Activated T-helper 17 cell treated with anti-CD3 and anti-CD28 coated beads, Interleukin-2, amount 50 U/mL, for 72 hours (primary cell): ENCODE results near the gene SGCD. TPM values are rescaled to one million over a fixed set of nuclear protein-coding genes. Genes with fewer than 3 reads are reported as not detected.

Source experiments
- ATAC-seq: fragments of 150-1000 bp; cut with Tn5 transposase; replicated peaks from 2 replicates; pipeline ENCODE4 v1.10.0; 2021; ENCODE audit warnings: mild to moderate bottlenecking, moderate library complexity
- H3K27ac Mint-ChIP-seq: one replicate; pipeline ENCODE4 v1.8.0; 2022; ENCODE audit warnings: mixed read lengths
- H3K27me3 Mint-ChIP-seq: one replicate; pipeline ENCODE4 v1.8.0; 2022; ENCODE audit warnings: mixed read lengths
- H3K36me3 Mint-ChIP-seq: one replicate; pipeline ENCODE4 v1.8.0; 2022; ENCODE audit warnings: low read depth, mild to moderate bottlenecking, mixed read lengths
- H3K4me1 Mint-ChIP-seq: one replicate; pipeline ENCODE4 v1.8.0; 2022; ENCODE audit warnings: mixed read lengths
- H3K4me3 Mint-ChIP-seq: one replicate; pipeline ENCODE4 v1.8.0; 2022; ENCODE audit warnings: mild to moderate bottlenecking, mixed read lengths
- H3K9me3 Mint-ChIP-seq: one replicate; pipeline ENCODE4 v1.8.0; 2022; ENCODE audit warnings: mixed read lengths
- total RNA-seq, 2 donors: library from RNA; stranded (reverse); gene quantifications; one replicate each; pipeline ENCODE4 v1.2.3, GENCODE V29; 2022

SGCD gene
- total RNA-seq, 2 donors from 2014 or later, result not detected

DNA sequence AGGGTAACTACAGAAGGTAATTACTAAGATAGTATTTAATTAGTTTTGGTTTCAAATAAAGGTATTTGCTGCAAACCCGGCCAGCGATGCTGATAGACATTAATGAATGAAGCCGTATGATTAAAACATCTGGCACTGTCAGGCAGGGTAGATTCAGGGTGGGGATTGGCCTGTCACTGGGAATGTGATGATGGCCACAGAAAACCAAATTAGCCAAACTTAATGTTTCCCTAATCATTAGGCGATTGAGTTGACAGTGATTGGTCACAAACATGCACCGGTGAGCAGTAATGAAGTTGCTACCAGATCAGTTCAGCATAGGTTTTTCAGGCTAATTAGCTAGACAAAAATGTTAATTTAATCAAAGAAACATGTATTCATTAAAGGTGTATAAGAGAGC is 107.5 kb downstream of the SGCD start:
- H3K9me3 Mint-ChIP-seq, result no peaks in the 10 kb centered on the region
- no peaks in the 10 kb centered on the region for H3K36me3 Mint-ChIP-seq
- H3K27me3 Mint-ChIP-seq, result peaks cover 14% of the 10 kb centered on the region
- no peak overlapping the region for H3K4me3 Mint-ChIP-seq
- no peaks in the 10 kb centered on the region for H3K4me1 Mint-ChIP-seq
- no peak for ATAC-seq
- no peak overlapping the region for H3K27ac Mint-ChIP-seq

DNA sequence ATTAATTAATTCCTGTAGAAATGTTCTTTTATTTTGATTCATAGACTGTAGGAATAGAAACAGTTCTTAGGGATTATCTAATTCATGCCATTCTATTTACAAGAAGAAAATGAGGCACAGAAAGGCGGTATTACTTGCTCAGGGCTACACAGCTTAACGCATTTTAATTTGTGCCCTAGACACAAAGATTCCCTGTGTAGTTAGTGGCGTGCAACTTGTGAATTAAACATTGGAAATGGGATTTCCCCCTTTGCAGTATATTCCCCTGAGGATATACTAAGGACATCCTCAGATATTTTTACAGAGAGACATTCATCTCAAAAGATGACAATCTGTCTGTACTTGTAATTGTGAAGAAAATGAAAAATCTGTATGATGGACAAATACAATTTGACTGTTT is 108.1 kb downstream of the SGCD start:
- H3K9me3 Mint-ChIP-seq, result no peaks in the 10 kb centered on the region
- ATAC-seq, result no peak
- H3K4me3 Mint-ChIP-seq, result no peak overlapping the region
- peaks cover 18% of the 10 kb centered on the region for H3K27me3 Mint-ChIP-seq
- H3K27ac Mint-ChIP-seq, result no peak overlapping the region
- no peaks in the 10 kb centered on the region for H3K36me3 Mint-ChIP-seq
- H3K4me1 Mint-ChIP-seq, result no peaks in the 10 kb centered on the region

DNA sequence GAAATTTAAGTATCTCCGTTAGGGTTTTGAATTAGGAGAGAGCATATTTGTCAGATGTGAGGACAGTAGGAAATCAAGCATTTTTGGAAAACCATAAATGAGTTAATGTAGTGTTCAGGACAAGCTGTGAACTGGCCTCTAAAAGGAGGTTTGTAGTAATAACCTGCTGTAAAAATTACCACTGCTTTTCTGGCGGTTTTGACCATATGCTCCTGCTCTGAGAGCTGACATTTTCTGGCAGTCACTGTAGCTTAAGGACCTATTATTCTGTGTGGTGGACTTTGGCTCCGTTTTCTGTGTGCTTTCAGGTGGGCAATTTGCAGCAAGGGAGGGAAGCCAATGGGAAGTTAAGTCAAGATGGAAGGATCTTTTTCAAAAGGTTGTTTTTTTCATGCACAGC is 111.1 kb downstream of the SGCD start:
- no peak overlapping the region for H3K4me3 Mint-ChIP-seq
- H3K36me3 Mint-ChIP-seq, result no peaks in the 10 kb centered on the region
- H3K27me3 Mint-ChIP-seq, result peaks cover 7% of the 10 kb centered on the region
- no peaks in the 10 kb centered on the region for H3K9me3 Mint-ChIP-seq
- no peaks in the 10 kb centered on the region for H3K4me1 Mint-ChIP-seq
- ATAC-seq, result no peak
- H3K27ac Mint-ChIP-seq, result no peak overlapping the region

DNA sequence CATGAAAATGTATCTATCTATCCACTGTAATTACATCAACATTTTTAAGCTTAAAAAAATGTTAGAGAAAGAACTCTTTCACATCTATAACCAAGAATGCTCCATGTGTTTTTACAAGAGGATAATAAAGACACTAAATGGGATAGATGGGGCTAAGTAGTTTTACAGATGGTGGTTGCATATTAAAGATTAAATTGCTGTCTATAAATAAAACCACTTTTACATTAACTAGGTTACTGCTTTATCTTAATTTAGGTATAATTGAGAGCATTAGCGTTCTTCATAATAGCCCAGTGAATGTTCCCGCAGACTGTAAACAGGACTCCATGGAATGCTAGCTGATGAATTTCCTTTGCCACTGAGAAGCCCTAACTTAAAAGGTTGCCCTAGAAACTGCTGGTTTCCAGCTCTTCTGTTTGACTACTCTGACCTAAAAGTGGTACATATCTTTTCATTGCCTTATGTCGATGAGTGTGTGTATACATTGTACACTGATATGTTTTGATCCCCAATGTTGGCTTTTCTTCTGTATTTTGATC is 117.9 kb downstream of the SGCD start:
- H3K4me3 Mint-ChIP-seq, result no peak overlapping the region
- H3K9me3 Mint-ChIP-seq, result peaks cover 4% of the 10 kb centered on the region
- H3K4me1 Mint-ChIP-seq, result no peaks in the 10 kb centered on the region
- H3K27me3 Mint-ChIP-seq, result peaks cover 42% of the 10 kb centered on the region
- H3K27ac Mint-ChIP-seq, result no peak overlapping the region
- ATAC-seq, result no peak
- H3K36me3 Mint-ChIP-seq, result no peaks in the 10 kb centered on the region

DNA sequence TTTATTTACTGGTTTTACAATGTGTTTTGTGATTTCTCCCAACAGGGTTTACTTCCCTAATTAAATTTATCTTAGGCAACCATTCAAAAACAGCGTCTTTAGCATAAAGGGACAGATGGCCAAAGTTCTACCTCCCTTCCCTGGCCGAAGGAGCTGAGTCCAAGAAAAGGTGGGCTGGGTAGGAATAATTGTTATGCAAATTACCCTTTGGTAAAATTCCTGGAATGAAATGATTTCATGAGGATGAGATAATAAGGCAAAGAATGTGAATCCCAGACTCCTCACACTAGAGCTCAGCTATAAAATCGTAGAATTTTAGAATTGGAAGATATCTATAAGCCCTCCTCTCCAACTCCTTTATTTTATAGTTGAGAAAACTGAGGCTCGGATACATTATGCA is 119.6 kb downstream of the SGCD start:
- no peak for ATAC-seq
- Mint-ChIP-seq H3K4me3 (no peak overlapping the region), H3K4me1 (no peaks in the 10 kb centered on the region), H3K27ac (no peak overlapping the region), H3K36me3 (no peaks in the 10 kb centered on the region), H3K9me3 (peaks cover 4% of the 10 kb centered on the region), H3K27me3 (peaks cover 38% of the 10 kb centered on the region)

DNA sequence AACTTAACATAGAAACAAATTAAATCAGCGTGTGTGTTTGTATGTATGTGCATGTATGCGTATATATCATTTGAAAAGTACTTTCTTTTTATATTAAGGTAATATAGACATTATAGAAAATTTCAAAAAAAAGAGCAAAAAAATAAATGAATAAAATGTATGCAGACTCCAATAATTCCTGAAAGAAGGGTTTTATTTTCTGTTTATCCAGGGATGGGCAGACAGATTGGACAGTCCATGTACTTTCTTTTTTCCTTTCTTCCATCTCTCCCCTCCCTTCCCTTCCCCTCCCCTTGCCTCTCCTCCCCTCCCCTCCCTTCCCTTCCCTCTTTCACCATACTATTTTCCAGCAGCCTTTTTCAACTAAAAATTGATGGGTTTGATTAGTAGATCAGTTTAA is 123.8 kb downstream of the SGCD start:
- Mint-ChIP-seq H3K27me3 (peaks cover 28% of the 10 kb centered on the region), H3K27ac (no peak overlapping the region), H3K9me3 (no peaks in the 10 kb centered on the region), H3K4me1 (no peaks in the 10 kb centered on the region), H3K4me3 (no peak overlapping the region), H3K36me3 (no peaks in the 10 kb centered on the region)
- no peak for ATAC-seq

DNA sequence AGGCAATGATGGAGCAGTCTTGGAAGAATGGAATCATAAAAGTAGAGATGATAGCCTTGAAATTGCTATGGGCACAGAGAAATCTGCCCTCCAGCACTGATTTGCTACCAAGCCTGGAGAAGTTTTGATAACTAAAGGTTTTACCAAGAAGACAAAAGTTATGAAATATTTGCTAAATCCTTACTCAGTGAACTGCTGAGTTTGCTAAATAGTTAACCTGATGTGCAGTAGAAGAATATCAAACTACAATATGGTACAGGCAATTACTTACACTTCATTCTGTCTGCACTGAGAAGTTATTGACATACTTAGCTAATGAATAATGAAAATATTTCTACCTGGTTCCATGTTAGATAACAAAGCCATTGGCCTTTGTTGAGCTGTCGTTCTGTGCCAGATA is 124.5 kb downstream of the SGCD start:
- ATAC-seq, result no peak
- Mint-ChIP-seq H3K4me1 (no peaks in the 10 kb centered on the region), H3K9me3 (no peaks in the 10 kb centered on the region), H3K27ac (no peak overlapping the region), H3K27me3 (peaks cover 27% of the 10 kb centered on the region), H3K4me3 (no peak overlapping the region), H3K36me3 (no peaks in the 10 kb centered on the region)

DNA sequence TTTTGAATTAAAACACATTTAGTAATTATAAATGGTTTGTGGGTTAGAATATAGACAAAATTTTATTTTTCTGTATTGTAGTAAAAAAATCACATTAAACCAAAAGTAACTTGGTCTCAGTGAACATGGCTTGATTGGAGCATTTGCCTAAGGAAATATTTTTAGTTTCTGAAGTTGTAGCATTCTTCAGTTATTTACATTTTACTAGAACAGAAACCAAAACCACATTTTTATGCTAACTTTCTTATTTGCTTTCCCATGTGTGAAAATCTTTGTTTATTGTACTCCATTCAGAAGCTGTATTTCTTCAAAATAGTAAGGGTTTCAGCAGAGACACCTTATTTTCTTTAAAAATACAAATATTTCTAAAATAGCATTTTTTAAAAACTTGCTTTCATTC is 129.9 kb downstream of the SGCD start:
- H3K27me3 Mint-ChIP-seq, result peaks cover 22% of the 10 kb centered on the region
- H3K4me1 Mint-ChIP-seq, result no peaks in the 10 kb centered on the region
- no peak for ATAC-seq
- H3K4me3 Mint-ChIP-seq, result no peak overlapping the region
- H3K27ac Mint-ChIP-seq, result no peak overlapping the region
- no peaks in the 10 kb centered on the region for H3K36me3 Mint-ChIP-seq
- H3K9me3 Mint-ChIP-seq, result no peaks in the 10 kb centered on the region

DNA sequence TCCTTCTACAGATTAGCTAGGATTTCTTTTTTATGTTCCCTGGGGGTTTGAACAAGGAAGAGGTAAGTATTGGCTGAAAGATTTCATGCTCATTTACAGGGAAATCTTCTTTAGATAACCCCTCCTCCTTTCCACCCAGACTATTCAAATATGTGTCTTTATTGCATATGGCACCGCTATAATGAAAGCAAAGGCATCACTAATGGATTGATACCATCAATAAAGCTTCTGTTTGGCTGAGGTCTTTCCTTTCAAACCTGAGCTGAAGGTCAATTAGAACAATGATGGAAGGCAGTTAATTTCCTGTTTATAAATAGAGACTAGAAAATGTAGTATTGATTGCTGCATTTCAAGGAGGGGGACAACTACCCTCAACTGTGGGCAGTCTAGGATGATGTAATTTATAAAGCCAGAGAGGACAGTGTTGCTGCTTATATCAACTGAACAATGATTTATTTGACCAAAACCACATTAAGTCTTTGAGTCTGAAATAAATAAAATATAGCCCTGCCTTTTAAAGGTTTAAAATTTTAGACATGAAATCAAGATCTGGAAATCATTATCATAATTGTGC is 132.9 kb downstream of the SGCD start:
- no peak overlapping the region for H3K27ac Mint-ChIP-seq
- ATAC-seq, result no peak
- H3K27me3 Mint-ChIP-seq, result peaks cover 12% of the 10 kb centered on the region
- no peaks in the 10 kb centered on the region for H3K4me1 Mint-ChIP-seq
- no peaks in the 10 kb centered on the region for H3K36me3 Mint-ChIP-seq
- no peak overlapping the region for H3K4me3 Mint-ChIP-seq
- no peaks in the 10 kb centered on the region for H3K9me3 Mint-ChIP-seq

DNA sequence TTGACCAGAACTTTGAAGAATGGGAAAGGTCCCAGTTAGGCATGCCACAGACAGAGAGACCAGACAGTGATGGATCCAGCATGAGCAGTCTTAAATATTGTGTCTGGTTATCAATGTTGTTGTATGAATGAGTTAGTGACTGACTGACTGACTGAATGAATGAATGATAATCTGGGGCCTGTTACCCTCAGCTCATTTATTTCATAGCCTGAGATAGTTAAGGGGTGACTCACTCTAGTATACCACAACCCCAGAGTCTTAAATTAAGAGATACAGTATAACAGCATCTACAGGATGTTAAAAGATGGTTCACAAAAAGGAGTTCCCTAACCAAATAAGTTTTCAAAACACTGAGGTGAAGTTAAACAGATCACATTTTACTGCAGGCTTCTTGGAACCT is 133.5 kb downstream of the SGCD start:
- Mint-ChIP-seq H3K36me3 (no peaks in the 10 kb centered on the region), H3K27me3 (peaks cover 12% of the 10 kb centered on the region), H3K4me3 (no peak overlapping the region), H3K9me3 (no peaks in the 10 kb centered on the region), H3K4me1 (no peaks in the 10 kb centered on the region), H3K27ac (no peak overlapping the region)
- no peak for ATAC-seq

DNA sequence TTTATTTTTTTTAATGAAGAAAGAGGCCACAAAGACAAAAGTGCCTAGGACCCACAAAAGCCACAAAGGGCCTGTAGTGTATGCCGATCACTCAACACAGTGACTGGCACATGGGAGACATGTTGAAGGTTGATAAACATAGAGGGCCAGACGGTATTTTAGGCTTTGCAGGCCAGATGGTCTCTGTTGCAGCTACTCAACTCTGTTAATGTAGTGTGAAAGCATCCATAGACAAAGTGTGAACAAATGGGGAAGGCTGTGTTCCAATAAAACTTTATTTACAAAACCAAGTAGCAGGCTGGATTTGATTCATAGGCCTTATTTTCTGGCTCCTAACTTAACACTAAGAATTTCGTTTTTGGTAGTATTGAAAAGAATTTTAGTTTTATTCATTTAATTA is 139.9 kb downstream of the SGCD start:
- Mint-ChIP-seq H3K4me3 (no peak overlapping the region), H3K9me3 (no peaks in the 10 kb centered on the region)
- ATAC-seq, result no peak

DNA sequence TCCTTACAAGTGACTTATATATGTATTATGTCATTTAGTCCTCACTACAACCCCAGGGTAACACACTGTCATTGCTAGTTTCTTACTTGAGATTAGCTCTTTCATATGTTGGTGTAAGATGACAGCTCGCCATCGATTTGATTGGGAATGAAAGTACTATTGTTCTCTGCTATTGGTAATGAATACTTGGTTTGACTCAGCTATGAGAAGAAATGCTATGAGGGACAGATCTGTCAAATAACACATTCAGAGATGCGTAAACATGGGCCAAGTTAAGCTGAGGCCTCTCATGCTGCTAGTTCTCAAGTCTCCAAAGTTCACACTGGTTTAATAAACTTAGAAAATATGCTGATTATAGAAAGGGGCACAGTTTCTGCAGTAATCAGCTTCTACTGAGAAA is 142.7 kb downstream of the SGCD start:
- ATAC-seq, result no peak
- no peaks in the 10 kb centered on the region for H3K27me3 Mint-ChIP-seq
- no peaks in the 10 kb centered on the region for H3K4me1 Mint-ChIP-seq
- H3K4me3 Mint-ChIP-seq, result no peak overlapping the region
- H3K9me3 Mint-ChIP-seq, result no peaks in the 10 kb centered on the region
- no peaks in the 10 kb centered on the region for H3K36me3 Mint-ChIP-seq
- no peak overlapping the region for H3K27ac Mint-ChIP-seq

More for the DNA sequence above, 139.9 kb downstream of the SGCD start:
- Mint-ChIP-seq H3K36me3 (no peaks in the 10 kb centered on the region), H3K27me3 (no peaks in the 10 kb centered on the region), H3K27ac (no peak overlapping the region), H3K4me1 (no peaks in the 10 kb centered on the region)

DNA sequence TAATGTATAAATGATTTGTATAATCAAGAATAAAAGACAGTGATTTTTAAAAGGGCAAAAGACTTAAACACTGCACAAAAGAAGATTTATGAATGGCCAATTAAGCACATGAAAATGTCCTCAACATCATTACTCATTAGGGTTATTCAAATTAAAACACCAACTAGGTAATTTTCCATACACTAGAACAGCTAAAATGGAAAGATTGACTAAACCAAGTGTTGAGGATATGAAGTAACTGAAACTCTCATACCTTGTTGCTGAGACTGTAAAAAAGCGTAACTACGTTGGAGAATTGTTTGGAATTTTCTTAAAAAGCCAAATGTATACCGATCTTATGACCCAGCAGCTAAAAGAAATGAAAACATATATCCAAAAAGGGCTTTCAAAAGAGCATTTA is 144.9 kb downstream of the SGCD start:
- no peak overlapping the region for H3K27ac Mint-ChIP-seq
- peak; percentile 52 for ATAC-seq

DNA sequence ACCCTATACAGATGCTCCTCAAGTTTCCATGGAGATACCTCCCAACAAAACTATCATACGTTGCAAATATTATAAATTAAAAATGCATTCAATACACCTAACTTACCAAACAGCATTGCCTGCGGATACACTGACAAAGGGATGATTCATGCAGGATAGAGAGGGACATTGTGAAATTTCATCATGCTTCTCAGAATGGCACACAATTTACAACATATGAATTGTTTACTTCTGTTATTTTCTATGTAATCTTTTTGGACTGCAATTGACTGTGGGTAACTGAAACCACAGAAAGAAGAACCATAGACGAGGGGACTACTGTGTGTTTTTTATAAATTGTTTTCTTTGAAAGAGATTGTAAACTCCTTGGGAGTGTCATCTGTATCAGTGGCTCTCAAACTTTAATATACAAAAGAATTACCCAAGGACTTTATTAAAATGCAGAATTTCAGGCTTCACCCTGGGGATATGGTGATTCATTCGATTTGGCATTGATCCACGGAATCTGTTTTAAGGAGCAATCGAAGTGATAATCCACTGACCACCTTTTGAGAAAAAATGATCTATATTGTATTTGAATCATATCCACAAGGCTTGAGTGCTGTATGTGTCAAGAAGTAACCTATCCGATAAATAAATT is 146.4 kb downstream of the SGCD start:
- ATAC-seq, result no peak
- H3K4me1 Mint-ChIP-seq, result no peaks in the 10 kb centered on the region
- H3K9me3 Mint-ChIP-seq, result no peaks in the 10 kb centered on the region
- peaks cover 4% of the 10 kb centered on the region for H3K27me3 Mint-ChIP-seq
- no peak overlapping the region for H3K27ac Mint-ChIP-seq
- H3K4me3 Mint-ChIP-seq, result no peak overlapping the region
- no peaks in the 10 kb centered on the region for H3K36me3 Mint-ChIP-seq

More for the DNA sequence above, 144.9 kb downstream of the SGCD start:
- Mint-ChIP-seq H3K4me3 (no peak overlapping the region), H3K9me3 (no peaks in the 10 kb centered on the region), H3K4me1 (no peaks in the 10 kb centered on the region), H3K27me3 (peaks cover 4% of the 10 kb centered on the region), H3K36me3 (no peaks in the 10 kb centered on the region)

DNA sequence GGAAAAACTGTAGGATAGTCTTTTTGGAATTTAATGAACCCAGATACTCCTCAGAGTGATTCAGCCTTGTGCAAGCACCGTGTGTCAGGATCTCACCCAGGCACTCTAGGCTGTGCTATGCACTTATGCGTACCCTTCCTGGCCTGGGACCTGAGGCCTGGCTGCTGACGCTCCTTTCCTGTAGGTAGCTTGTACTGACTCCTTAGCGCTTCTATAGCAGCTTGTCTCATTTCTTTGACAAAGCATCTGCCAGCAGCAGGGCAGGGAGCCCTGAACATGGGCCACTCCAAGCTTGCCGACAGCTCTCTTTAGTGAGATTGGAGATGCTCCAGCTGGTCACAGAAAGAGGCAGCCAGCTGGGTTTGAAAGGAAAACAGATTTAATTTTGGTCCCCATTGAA is 147.3 kb downstream of the SGCD start:
- Mint-ChIP-seq H3K36me3 (no peaks in the 10 kb centered on the region), H3K27me3 (peaks cover 4% of the 10 kb centered on the region), H3K9me3 (no peaks in the 10 kb centered on the region), H3K27ac (no peak overlapping the region), H3K4me3 (no peak overlapping the region), H3K4me1 (no peaks in the 10 kb centered on the region)
- ATAC-seq, result no peak
